ENCODE data around the gene LRMDA.

GRCh38 chr10:75967491-75967890 lies 536.1 kb downstream of the LRMDA start:
- TF ChIP-seq CTCF (IDR thresholded peaks at IDR 0.05; ENCODE audit: insufficient read depth, low read length, poor library complexity, severe bottlenecking) (no peak), EZH2phosphoT487 (conservative IDR thresholded peaks at IDR 0.05; ENCODE audit: low read length) (no peak)

Measured in SU-DHL-6 (cell line).